ENCODE measurements around the gene VEGFB.
"Not testable (repeated sequence)": the region's sequence is repeated elsewhere in the genome, so short reads cannot be mapped to it uniquely, and the experiment has no call there.

Gene VEGFB

GRCh38 chr11:64232182-64232966, 2.0 kb upstream of the VEGFB start:
- no peak for DNase-seq (ENCODE audit: low spot score)

GRCh38 chr11:64232967-64233315, 1.4 kb upstream of the VEGFB start:
- no peak for DNase-seq (ENCODE audit: low spot score)

GRCh38 chr11:64234647-64235379, 429 bp downstream of the VEGFB start:
- DNase-seq (ENCODE audit: low spot score) = peak; percentile 68

DNA sequence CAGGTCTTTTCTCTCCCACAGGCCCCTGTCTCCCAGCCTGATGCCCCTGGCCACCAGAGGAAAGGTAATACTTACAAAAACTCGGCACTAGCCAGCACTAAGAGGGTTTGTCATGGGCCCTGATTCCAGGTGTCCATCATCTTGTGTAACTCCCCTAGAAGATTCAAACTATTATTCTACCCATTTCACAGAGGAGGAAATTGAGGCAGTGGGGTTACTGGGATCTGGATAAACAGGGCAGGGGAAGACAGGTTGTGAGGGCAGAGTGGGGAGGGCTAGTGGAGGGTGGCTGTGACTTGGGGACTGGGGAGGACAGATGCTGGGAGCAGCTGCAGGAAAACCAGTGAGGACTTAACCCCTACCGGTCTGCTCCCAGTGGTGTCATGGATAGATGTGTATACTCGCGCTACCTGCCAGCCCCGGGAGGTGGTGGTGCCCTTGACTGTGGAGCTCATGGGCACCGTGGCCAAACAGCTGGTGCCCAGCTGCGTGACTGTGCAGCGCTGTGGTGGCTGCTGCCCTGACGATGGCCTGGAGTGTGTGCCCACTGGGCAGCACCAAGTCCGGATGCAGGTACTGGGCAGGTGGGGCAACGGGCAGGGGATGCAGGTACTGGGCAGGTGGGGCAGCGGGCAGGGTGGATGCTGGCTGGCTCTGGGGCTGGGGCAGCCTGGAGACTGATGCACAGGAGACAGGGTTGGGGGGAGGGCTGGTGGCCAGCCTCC, 1.2 kb downstream of the VEGFB start:
- no peak for DNase-seq (ENCODE audit: low spot score)

- no peak for DNase-seq (ENCODE audit: low spot score)
Observed at GRCh38 chr11:64237484-64237951, 3.1 kb downstream of the VEGFB start.

DNA sequence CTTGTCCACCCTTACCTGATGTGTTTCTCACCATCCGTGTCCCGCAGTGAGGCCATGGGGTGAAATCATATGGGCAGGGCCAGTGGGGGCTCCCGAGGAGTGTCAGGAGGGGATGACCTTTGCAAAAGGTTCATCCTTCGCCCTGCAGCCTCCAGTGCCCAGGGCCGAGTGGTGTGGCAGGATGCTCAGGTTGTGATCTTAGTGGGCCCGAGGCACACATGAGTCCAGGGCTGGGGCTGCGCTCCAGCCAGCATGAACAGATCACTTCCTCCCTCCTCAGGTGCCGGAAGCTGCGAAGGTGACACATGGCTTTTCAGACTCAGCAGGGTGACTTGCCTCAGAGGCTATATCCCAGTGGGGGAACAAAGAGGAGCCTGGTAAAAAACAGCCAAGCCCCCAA, 3.7 kb downstream of the VEGFB start:
- no peak for DNase-seq (ENCODE audit: low spot score)

DNA sequence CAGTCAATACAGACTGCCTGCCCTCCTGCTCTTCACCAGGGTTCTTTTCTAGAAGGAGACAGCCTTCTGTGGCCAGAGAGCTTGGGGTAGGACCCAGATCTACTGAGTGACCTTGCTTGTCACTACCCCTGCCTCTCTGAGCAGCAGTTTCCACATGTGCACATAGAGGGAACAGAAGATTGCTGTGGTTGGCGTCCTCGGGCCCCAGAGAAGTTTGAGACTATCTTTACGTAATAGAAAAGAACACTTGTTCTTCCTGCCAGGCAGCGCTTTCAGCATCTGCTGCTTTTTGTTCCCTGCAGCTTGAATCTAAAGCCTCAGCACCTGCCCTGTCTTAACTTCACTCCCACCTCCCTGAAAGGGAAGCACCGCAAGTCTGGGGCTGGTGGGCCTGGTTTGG, 4.6 kb downstream of the VEGFB start:
- no peak for DNase-seq (ENCODE audit: low spot score)

GRCh38 chr11:64239662-64240434, 5.5 kb downstream of the VEGFB start:
- DNase-seq (ENCODE audit: low spot score) = no peak

GRCh38 chr11:64240435-64241240, 6.3 kb downstream of the VEGFB start, which contains the start of gene FKBP2:
Gene FKBP2, plus strand, starts transcription at chr11:64241095. Its CDS starts 1,293 bp downstream, at chr11:64242388.
- peak; percentile 95 for DNase-seq (ENCODE audit: low spot score)

DNA sequence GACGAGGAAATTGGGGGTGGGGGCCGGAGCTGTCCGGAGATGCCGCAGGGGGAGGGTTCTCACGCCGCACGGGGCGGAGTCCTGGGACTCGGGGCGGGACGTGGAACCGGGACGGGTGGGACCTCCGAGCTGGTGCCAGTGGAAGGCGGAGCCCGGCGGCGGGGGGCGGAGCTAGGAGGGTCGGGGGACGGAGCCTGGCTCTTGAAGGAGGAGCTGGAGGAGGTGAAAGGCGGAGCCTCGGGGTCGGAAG, 6.8 kb downstream of the VEGFB start:
- DNase-seq (ENCODE audit: low spot score) = peak; percentile 88

- DNase-seq (ENCODE audit: low spot score) = peak; percentile 69
Observed at GRCh38 chr11:64241491-64242374, 7.3 kb downstream of the VEGFB start.

DNA sequence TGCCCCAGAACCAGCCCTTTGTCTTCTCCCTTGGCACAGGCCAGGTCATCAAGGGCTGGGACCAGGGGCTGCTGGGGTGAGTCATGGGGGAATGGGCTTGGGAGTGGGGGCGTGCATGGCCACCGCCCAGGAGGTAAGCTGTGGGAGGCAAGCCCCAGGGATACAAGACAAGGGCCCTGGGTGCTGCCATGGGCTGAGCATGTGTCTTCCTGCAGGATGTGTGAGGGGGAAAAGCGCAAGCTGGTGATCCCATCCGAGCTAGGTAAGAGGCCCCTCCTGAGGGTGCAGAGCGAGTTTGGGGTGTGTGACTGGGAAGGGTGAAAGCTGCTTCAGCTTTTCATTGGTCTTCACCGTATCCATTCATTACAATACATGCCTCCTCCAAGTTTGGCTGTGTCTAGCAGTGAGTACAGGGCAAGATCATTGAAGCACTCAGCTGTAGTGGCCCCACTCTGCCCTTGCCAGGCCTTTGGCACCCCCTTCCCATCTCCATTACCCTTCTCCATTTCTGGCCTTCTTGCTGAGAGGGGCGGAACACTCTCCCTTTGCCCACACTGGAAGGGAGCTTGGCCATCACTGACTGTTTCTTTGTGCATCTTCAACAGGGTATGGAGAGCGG, 9.0 kb downstream of the VEGFB start:
- no peak for DNase-seq (ENCODE audit: low spot score)

DNA sequence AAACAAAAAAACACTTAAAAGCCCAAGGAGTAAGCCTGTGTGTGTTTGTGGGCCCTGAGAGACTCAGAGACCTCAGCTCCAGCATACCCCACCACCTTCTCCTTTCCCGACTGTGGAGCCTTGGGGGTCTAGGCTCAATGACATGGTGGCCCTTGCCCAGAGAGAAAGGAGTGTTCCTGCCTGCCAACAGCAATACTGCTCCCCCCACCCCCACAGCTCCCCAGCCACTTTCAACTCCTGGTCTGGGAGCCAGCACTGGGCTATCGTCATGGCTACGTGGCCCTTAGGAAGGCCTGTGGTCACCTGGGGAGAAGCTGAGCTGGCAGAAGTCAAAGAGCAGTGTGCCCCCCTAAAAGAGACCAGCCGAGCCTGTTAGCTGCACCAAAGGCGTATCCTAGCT, 9.7 kb downstream of the VEGFB start:
- DNase-seq (ENCODE audit: low spot score) = no peak

- no peak for DNase-seq (ENCODE audit: low spot score)
Observed at GRCh38 chr11:64244966-64245365, 10.6 kb downstream of the VEGFB start.

- no peak for DNase-seq (ENCODE audit: low spot score)
Observed at GRCh38 chr11:64245401-64245796, 11.0 kb downstream of the VEGFB start.

GRCh38 chr11:64245797-64246620, 11.6 kb downstream of the VEGFB start:
- DNase-seq (ENCODE audit: low spot score) = peak; percentile 54

GRCh38 chr11:64246621-64246870, 12.2 kb downstream of the VEGFB start:
- DNase-seq (ENCODE audit: low spot score) = not testable (repeated sequence)

DNA sequence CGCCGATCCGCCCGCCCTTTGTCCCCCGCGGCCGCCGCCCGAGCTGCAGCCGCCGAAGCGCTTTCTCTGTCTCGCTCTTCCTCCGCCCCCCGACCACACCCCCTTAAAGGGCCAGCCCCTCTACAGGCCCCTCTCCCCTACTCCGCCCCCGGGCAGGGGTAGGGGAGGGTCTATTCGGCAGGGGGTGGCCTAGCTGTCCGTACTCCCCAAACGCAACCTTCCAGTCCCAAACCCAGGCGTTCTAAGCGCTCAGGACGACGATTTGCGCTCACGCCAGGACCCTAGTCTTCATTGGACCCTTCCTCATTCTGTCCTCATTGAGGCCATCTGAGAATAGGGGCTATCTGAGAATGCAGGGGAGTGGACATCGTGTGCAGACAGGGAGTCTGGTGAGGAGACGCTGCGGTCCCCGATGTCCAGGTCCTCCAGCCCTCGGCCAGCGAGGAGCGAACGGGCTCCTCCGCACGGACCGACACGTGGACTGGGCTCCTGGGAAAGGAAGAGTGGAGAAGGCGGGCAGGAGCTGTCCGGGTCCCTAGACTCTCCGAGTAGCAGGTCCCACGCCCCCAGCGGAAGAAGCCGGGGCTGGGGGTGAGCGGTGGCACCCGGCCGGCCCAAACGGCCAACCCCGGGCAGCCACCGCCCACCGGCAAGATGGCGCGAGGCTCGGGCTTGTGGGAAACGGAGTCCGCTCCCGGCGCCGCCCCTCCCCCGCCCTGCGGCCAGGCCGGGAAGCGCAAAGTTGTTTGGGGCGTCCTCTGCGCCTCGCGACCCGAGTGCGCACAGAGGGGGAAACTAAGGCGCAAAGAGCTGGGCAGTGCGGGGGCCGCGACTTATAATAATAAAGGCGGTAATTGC, 12.7 kb downstream of the VEGFB start, which contains the start of gene PPP1R14B:
PPP1R14B (minus strand) TSS at position 73 of the 858 bp plus-strand sequence. CDS start 270 bp downstream, outside the sequence.
- DNase-seq (ENCODE audit: low spot score) = peak; percentile 91

All from HuH-7.5 (cell line).